Muscle layer of colon (tissue), 2 donors: ENCODE data around the gene FAM184B.

ENCODE experiments used
- H3K27ac ChIP-seq: one replicate; pipeline ENCODE4 v1.7.0; 2013; ENCODE audit warnings: low read depth, mild to moderate bottlenecking, low read length, moderate library complexity
- H3K27me3 ChIP-seq, 2 donors: one replicate each; pipeline ENCODE4 v1.7.0; 2013; ENCODE audit warnings: low read length in 2 of 2, mild to moderate bottlenecking in 2 of 2; ENCODE audit not compliant: insufficient read depth in 2 of 2, control insufficient read depth in 1 of 2
- H3K36me3 ChIP-seq: one replicate; pipeline ENCODE4 v1.7.0; 2013; ENCODE audit warnings: mild to moderate bottlenecking, low read length; ENCODE audit not compliant: insufficient read depth
- H3K4me1 ChIP-seq: one replicate; pipeline ENCODE4 v1.7.0; 2013; ENCODE audit warnings: mild to moderate bottlenecking, low read length; ENCODE audit not compliant: insufficient read depth
- H3K4me3 ChIP-seq, 2 donors: one replicate each; pipeline ENCODE4 v1.7.0; 2013; ENCODE audit warnings: low read length in 2 of 2, low read depth in 1 of 2, mild to moderate bottlenecking in 1 of 2, moderate library complexity in 1 of 2
- H3K9ac ChIP-seq: one replicate; pipeline ENCODE4 v1.7.0; 2013; ENCODE audit warnings: low read length
- H3K9me3 ChIP-seq: one replicate; pipeline ENCODE4 v1.7.0; 2013; ENCODE audit warnings: mild to moderate bottlenecking, low read length
- donor health status: abdominal sarcoma.
- donor health status: Adenocarcinoma of cecum.

Gene FAM184B

DNA sequence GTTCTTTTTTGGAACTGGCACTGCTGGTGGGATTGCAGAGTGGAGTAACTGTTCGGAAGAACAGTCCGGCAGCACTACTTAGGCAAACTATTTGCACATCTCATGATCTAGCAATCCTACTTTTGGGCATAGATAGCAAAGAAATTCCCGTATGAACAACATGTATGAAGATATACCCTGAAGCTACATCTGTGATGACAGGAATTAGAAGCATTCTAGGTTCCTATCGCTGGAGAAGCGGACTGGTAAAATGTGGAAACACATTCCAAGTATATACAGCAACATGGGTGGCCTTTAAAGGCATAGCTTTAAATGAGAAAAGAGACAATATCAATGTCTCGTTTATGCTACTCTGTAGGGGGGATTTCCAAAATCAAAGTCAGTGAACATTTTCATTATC, 26.0 kb upstream of the FAM184B start:
- H3K9me3 ChIP-seq, result no peaks in the 10 kb centered on the region
- H3K4me1 ChIP-seq, result peaks cover 35% of the 10 kb centered on the region
- peaks cover 18% of the 10 kb centered on the region for H3K36me3 ChIP-seq
- H3K9ac ChIP-seq, result peak overlapping the region; percentile 8
- H3K27ac ChIP-seq, result no peak overlapping the region
- H3K27me3 ChIP-seq, result no peaks in the 10 kb centered on the region
- H3K4me3 ChIP-seq, result peak overlapping the region in 1 of 2 donors; percentile 49

DNA sequence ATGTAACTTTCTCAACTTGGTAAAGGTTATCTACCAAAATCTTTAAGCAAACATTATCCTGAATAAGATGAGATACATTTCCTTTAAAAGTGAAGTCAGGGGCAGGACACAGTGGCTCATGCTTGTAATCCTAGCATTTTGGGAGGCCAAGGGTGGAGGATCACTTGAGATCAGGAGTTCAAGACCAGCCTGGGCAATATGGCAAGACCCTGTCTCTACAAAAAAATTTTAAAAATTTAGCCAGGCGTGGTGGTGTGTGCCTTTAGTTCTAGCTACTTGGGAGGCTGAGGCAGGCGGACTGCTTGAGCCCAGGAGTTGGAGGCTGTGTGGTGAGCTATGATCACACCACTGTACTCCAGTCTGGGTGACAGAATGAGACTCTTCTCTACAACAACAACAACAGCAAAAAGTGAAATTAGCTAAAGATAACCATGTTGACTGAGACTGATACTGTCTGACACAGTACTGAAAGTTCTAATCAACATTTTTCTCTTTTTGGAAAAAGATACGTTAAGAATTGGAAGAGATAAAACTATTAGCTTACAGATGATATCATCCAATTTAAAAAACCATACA, 24.2 kb upstream of the FAM184B start:
- Histone ChIP-seq H3K4me3 (no peak overlapping the region), H3K9ac (no peak overlapping the region), H3K36me3 (peaks cover 18% of the 10 kb centered on the region), H3K27me3 (no peaks in the 10 kb centered on the region), H3K27ac (no peak overlapping the region), H3K4me1 (peaks cover 35% of the 10 kb centered on the region), H3K9me3 (no peaks in the 10 kb centered on the region)

- Histone ChIP-seq H3K27me3 (no peaks in the 10 kb centered on the region), H3K4me1 (no peaks in the 10 kb centered on the region), H3K27ac (no peak overlapping the region), H3K9me3 (no peaks in the 10 kb centered on the region), H3K36me3 (no peaks in the 10 kb centered on the region), H3K4me3 (no peak overlapping the region), H3K9ac (no peak overlapping the region)
Observed at GRCh38 chr4:17797808-17798207, 16.4 kb upstream of the FAM184B start.

GRCh38 chr4:17794730-17795129, 13.3 kb upstream of the FAM184B start:
- no peaks in the 10 kb centered on the region for H3K9me3 ChIP-seq
- no peak overlapping the region for H3K27ac ChIP-seq
- no peaks in the 10 kb centered on the region for H3K4me1 ChIP-seq
- H3K4me3 ChIP-seq, result no peak overlapping the region
- no peak overlapping the region for H3K9ac ChIP-seq
- H3K27me3 ChIP-seq, result no peaks in the 10 kb centered on the region
- no peaks in the 10 kb centered on the region for H3K36me3 ChIP-seq

GRCh38 chr4:17788956-17789355, 7.5 kb upstream of the FAM184B start:
- no peak overlapping the region for H3K27ac ChIP-seq
- H3K9ac ChIP-seq, result no peak overlapping the region
- H3K4me3 ChIP-seq, result no peak overlapping the region
- no peaks in the 10 kb centered on the region for H3K36me3 ChIP-seq
- H3K9me3 ChIP-seq, result no peaks in the 10 kb centered on the region
- no peaks in the 10 kb centered on the region for H3K27me3 ChIP-seq
- H3K4me1 ChIP-seq, result no peaks in the 10 kb centered on the region

DNA sequence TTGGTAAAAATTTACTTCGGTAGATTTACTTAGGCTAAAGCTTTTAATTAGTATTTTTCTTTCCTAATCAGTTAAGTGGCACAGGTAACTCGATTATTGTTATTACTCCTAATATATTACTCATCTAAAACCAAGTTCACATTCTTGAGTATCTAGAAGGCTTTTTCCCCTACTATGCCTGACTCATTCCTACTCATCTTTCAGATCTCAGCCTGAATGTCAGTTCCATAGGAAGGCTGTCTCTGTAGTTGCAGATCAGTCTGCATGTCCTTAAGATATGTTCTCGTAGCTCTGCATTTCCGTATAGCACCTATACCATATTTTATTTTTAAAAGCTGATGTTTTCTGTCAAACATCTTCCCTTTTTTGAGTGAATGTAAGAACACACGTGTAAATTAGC, 5.9 kb upstream of the FAM184B start:
- H3K36me3 ChIP-seq, result no peaks in the 10 kb centered on the region
- no peaks in the 10 kb centered on the region for H3K9me3 ChIP-seq

GRCh38 chr4:17786567-17786966, 5.1 kb upstream of the FAM184B start:
- H3K9me3 ChIP-seq, result no peaks in the 10 kb centered on the region
- H3K27ac ChIP-seq, result no peak overlapping the region
- no peaks in the 10 kb centered on the region for H3K4me1 ChIP-seq
- H3K27me3 ChIP-seq, result peaks cover 0 to 3% of the 10 kb centered on the region in 2 donors
- no peak overlapping the region for H3K4me3 ChIP-seq
- H3K9ac ChIP-seq, result no peak overlapping the region
- H3K36me3 ChIP-seq, result no peaks in the 10 kb centered on the region

More for the DNA sequence above, 5.9 kb upstream of the FAM184B start:
- Histone ChIP-seq H3K4me1 (no peaks in the 10 kb centered on the region), H3K9ac (no peak overlapping the region), H3K4me3 (no peak overlapping the region), H3K27ac (no peak overlapping the region), H3K27me3 (no peaks in the 10 kb centered on the region)

DNA sequence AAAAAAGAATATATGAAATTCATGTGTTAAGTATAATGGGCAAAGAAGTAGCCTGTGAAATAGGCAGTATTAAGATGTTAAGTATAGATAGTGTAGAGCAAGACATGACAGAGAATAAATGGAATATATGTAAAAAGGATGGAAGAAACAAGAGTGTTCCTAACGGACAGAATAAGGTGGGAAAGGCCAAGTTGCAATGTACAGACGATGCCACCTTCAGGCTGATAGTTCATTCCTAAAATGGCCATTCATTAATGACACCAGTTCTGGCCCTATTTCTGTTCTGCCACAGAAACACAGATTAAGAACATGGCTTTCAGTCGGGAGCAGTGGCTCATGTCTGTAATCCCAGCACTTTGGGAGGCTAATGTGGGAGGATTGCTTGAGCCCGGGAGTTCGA, 4.4 kb upstream of the FAM184B start:
- Histone ChIP-seq H3K4me1 (peaks cover under 1% of the 10 kb centered on the region), H3K4me3 (no peak overlapping the region), H3K9me3 (no peaks in the 10 kb centered on the region), H3K27me3 (peaks cover 0 to 10% of the 10 kb centered on the region in 2 donors), H3K9ac (no peak overlapping the region), H3K36me3 (no peaks in the 10 kb centered on the region), H3K27ac (no peak overlapping the region)

DNA sequence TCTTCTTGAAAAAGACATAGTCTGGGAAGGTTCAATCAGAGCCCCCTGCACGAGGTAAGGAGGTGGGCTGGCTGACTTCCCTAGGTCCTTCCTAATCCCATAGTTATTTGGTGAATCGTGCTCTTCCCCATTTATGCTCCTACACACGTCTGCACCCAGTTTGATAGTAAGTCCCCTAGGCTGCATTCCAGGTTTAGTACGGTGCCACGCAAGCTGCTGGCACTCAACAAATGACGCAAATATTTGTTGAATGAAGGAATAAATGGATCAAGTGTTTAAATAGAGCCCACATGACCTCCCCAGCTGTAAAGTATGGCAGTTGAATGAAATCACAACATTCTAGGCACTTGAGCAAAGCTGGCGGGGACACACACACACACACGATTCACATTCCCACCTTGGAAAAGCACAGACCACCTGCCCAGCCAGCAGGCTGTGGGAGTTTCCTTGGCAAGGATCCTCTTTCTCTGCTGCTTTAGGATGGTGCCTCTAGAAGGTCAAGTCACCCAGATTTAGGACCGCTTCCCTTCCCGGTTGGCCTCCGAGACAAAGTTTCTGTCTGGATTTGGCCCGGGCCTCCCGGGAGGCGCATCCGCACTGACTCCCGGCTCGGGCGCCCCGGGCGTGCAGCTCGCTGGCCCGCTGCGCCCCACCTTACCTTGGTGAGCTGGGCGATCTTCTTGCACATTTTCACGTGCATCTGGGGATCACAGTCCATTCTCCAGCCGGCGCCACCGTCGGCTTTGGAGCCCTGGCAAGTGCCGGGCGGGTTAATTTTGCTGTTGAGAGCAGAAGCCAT, 721 bp downstream of the FAM184B start:
- no peaks in the 10 kb centered on the region for H3K9me3 ChIP-seq
- H3K9ac ChIP-seq, result no peak overlapping the region
- H3K4me1 ChIP-seq, result peaks cover 7% of the 10 kb centered on the region
- no peaks in the 10 kb centered on the region for H3K36me3 ChIP-seq
- no peak overlapping the region for H3K27ac ChIP-seq
- peaks cover 11 to 20% of the 10 kb centered on the region in 2 donors for H3K27me3 ChIP-seq
- peak overlapping the region; percentile 50 for H3K4me3 ChIP-seq

DNA sequence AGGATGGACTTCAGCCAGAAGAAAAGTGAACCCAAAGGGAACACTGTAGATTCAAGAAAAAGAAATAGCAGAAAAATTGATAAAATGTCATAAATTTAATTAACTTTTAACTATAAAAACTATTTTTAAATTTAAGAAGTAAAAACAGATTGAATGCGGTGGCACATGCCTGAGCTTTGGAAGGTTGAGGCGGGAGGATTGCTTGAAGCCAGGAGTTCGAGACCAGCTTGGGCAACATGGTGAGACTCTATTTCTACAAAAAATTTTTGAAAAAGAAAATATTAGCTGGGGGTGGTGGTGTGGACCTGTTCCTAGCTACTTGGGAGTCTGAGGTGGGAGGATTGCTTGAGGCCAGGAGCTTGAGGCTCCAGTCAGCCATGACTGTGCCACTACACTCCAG, 3.0 kb downstream of the FAM184B start:
- no peak overlapping the region for H3K9ac ChIP-seq
- no peak overlapping the region for H3K4me3 ChIP-seq
- H3K36me3 ChIP-seq, result no peaks in the 10 kb centered on the region
- peaks cover 7% of the 10 kb centered on the region for H3K4me1 ChIP-seq
- no peak overlapping the region for H3K27ac ChIP-seq
- peaks cover 11 to 20% of the 10 kb centered on the region in 2 donors for H3K27me3 ChIP-seq
- H3K9me3 ChIP-seq, result no peaks in the 10 kb centered on the region

GRCh38 chr4:17773135-17773698, 8.2 kb downstream of the FAM184B start:
- no peaks in the 10 kb centered on the region for H3K4me1 ChIP-seq
- H3K4me3 ChIP-seq, result no peak overlapping the region
- no peaks in the 10 kb centered on the region for H3K27me3 ChIP-seq
- no peak overlapping the region for H3K27ac ChIP-seq
- no peaks in the 10 kb centered on the region for H3K36me3 ChIP-seq
- no peaks in the 10 kb centered on the region for H3K9me3 ChIP-seq
- no peak overlapping the region for H3K9ac ChIP-seq
